GM18508 (cell line): ENCODE measurements around the gene PIGB.
A peak's percentile ranks its signal among the peaks of the same experiment; 100 is the strongest.
"Not testable (repeated sequence)": the region's sequence is repeated elsewhere in the genome, so short reads cannot be mapped to it uniquely, and the experiment has no call there.

Source experiments
- ATAC-seq: cut with Tn5 transposase; IDR thresholded peaks from one replicate; pipeline ENCODE4 v1.9.1; 2021; ENCODE audit warnings: moderate number of reproducible peaks; ENCODE audit not compliant: insufficient read depth, unreplicated experiment

The PIGB gene

DNA sequence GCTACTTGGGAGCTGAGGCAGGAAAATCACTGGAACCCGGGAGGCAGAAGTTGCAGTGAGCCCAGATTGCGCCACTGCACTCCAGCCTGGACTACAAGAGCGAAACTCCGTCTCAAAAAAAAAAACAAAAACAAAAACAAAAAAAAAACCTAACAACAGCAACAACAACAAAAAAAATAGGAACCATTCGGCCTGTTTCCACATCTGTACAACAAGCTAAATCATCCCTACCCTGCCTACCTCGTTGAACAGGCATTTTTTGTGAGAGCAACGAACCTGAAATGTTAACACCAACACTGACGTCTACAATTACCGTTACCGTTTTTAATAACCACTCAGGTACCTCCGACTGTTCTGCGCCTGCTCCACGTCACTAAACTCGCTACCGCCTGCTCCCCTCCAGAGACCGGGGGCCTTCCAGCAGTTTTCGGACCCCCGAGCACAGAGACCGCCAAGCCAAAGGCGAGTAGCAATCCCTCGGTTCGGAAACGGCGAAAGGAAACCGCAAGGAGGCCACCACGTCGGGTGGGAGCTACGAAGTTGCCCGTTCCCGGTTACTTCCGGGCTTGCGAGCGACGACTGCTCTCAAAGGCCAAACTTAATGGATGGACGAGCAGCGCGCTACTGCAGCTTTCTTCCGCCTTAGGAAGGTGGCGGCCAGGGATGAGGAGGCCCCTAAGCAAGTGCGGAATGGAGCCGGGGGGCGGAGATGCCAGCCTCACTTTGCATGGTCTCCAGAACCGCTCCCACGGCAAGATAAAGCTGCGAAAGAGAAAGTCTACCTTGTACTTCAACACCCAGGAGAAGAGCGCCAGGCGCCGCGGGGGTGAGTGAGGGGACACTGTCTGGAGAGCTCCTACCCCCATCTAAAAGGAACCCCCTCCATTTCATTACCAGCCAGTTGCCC lies at the start of gene PIGB, which contains the start of gene PIGBOS1:
TSS of gene PIGB (plus strand) at position 635 of the 907 bp plus-strand sequence. CDS start at position 664, 29 bp downstream.
TSS of gene PIGBOS1 (minus strand) at position 536 of the 907 bp plus-strand sequence. CDS start 1,331 bp downstream, outside the sequence.
- peak; percentile 78 for ATAC-seq

DNA sequence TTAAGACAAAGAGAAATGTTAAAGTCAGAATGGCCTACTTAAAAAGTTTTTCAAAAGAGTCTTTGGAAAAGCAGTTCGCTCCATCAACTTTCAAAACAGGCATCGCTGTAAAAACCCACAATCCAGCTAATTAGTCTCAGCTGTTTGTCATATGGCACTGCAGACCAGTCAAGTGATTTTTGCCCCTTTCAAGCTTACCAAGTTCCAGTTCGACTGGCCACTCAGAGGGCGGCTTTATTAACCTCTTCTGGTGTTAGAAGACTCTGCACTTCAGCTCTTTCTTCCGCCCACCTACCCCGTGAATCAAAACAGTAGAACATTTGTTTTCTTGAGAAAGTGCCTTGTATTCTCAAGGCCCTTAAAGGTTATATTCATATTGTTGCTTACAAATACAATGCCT lies 48.7 kb upstream of the PIGB start:
- ATAC-seq = no peak

DNA sequence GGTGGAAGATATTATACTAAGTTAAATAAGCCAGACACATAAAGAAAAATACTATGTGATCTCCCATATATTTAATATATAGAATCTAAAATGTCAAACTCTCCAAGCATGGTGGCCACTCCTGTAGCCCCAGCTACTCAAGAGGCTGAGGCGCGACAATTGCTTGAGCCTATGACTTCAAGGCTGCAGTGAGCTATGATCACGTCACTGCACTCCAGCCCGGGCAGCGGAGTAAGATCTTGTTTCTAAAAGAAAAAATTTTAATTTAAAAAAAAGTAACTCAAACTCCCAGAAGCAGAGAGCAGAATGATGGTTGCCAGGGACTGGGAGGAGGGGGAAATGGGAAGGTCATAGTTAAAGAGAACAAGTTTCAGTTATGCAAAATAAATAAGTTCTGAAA lies 42.7 kb upstream of the PIGB start:
- no peak for ATAC-seq

DNA sequence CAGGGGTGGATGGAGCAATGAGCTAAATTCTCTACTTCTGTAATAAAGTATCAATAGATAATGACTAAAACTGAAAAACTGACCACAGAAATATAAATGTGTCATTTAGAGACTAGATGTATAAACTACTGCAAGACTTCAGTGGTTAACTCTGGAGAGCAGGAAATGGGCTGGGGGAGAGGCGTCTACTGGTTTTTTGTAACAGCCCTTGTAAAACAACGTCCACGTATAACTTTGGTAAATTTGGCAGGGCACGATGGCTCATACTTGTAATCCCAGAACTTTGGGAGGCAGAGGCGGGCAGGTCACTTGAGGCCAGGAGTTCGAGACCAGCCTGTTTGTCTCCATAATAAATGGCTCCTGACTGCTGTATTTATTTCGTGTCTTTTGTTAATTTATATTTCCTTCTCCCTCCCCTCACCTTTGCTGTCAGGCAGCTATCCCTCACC lies 41.9 kb upstream of the PIGB start:
- ATAC-seq = peak; percentile 51

DNA sequence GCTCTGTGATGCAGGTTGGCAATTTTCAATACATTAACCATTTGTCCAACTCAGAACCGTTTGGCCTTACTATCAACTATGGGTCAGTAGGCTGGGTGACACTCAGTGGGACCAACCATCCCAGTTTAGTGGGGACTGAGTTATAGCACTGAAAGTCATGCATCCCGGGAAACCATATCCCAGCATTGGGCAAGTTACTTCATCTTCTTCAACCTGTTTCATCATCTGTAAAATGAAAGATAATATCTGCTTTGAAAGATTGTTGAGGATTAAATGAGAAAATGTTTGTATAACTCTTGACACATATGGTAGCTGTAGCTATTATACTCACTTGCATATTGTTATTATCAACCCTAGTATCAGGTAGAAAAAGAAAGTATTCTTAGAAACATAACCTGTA lies 41.3 kb upstream of the PIGB start:
- no peak for ATAC-seq

DNA sequence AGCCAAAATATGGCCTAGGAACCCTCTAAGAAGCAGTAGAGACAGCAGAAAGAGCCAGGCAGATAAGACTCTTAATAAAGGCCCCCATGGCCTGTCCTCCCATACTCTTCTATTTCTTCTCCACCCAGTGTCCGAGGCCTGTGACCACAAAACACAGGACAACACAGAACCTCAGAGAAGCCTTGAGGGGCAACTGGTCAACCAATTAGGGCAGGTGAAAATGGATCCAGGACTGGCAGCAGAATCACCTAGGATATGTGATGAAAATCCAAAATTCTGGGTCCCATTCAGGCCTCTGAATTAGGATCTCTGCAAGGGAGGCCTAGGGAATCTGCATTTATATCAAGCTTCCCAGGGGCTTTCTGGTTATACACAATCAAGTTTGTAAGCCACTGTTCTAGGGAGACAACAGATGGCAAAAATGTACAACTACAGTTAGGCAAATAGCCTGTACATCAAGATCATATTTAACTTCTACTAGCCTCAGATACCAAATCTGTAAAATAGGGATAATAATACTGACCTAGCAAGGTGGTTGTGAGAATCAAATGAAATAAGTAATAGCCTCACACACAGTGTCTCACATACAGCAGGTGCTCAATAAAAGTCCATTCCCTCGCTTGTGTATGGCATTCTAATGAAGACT lies 39.8 kb upstream of the PIGB start:
- ATAC-seq = no peak

DNA sequence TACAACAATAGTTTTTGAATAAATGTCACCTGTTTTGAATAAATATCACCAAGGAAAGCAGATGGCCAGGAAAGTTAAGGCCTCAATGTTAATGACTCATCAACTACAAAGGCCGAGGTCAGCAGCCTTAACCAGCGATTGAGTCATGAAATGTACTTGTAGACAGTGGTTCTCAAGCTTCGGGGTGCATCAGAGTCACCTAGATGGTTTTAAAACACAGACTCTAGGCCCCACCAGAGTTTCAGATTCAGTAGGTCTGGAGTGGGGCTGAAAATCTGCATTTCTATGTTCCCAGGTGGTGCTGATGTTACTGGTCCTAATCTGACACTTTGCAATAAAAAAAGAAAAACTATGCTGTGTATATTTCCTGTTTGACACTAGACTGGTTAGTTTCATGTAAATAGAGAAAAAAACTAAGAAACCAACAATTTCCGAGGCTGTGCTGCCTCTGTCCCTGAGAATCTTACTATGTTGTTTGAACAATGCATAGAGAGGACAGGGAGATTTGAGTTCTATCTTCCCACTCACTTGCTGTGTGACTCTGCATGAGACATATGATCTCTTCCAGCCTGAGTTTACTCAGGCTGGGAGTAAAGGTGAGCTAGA lies 39.2 kb upstream of the PIGB start:
- ATAC-seq = peak; percentile 65

DNA sequence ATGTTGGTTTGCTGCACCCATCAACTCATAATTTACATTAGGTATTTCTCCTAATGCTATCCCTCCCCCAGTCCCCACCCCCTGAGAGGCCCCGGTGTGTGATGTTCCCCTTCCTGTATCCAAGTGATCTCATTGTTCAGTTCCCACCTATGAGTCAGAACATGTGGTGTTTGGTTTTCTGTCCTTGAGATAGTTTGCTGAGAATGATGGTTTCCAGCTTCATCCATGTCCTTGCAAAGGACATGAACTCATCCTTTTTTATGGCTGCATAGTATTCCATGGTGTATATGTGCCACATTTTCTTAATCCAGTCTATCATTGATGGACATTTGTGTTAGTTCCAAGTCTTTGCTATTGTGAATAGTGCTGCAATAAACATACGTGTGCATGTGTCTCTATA lies 38.4 kb upstream of the PIGB start:
- not testable (repeated sequence) for ATAC-seq

DNA sequence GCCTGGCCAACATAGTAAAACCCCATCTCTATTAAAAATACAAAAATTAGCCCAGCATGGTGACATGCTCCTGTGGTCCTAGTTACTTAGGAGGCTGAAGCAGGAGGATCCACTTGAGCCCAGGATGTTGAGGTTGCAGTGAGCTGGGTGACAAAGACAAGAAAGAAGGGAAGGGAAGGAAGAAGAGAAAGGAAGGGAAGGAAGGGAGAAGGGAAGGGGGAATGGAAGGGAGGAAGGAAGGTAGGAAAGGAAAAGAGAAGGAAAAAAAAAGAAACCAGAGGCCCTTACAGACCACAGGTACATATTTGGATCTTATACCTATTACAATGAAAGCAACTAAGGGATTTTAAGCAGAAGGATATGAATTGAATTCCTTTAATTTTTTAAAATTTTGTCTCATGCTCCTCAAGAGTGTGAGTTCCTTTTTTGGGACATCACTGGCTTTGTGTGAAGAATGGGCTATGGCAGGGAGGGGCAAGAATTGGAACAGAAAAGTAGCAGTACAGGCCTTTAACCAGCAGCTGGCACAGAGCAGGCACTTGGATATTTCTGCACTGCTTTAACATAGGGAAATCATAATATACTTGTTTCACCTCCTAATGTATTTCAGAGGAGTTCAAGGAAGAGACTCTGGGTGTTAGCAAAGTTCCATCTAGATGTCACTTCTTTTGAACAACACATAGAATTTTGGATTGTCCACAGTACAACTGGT lies 37.3 kb upstream of the PIGB start:
- ATAC-seq = no peak

DNA sequence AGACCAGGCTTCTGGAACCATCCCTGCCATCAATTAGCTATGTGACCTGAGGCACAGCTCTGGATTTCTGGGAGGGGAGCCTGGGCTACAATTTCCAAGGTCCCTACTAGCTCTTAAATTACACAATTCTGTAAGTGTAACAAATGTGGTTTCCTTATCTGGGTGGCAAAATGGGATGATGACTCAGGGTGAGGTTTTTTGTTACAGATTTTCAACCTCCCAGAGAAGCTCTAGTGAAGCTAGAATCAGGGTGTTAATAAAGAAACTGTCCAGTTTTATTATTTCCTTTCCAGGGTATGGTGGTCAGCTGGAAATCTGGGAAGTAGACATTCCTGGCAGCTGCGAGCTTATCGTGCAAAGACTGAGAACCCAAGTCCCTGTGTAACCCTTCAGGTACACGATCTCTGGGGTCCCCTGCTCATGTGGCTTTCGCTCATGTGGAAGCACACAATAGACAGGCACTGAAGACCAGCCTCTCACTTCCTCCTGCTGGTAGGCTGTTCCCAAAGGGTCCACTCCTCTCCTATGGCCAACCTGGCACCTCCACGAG lies 36.7 kb upstream of the PIGB start:
- no peak for ATAC-seq

DNA sequence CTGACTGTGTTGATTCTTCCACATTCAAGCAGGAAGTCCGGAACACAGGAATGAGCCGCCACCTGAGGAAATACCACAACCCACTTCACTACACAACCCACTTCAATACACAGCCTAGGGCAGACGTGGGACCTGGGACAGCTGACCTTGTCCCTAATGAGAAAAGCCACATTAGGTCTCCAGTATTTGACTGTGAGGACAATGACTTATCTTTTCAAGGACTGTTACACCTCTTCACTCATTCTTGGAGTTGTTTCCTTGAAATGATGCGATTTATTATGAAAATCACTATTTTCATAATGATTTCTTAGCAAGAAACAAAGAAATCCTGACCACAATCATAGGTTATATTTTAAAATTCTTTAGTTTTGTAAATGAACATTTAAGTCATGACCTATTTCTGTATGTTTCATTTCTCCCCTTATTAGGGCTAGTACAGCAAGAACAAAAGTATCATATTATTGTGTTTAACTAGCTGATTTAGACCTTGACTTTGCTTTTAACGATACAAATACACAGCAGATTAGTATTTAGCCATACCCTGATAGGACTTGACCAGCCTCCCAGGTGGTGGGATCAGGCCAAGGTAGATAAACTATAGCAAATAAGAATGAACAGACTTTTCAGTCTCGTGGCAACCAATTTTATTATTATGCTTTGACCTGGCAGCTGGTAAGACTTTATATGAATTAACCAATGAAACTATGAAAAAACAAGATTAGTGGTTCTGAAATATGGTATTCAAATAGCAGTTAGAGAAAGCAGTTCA lies 35.5 kb upstream of the PIGB start:
- no peak for ATAC-seq

DNA sequence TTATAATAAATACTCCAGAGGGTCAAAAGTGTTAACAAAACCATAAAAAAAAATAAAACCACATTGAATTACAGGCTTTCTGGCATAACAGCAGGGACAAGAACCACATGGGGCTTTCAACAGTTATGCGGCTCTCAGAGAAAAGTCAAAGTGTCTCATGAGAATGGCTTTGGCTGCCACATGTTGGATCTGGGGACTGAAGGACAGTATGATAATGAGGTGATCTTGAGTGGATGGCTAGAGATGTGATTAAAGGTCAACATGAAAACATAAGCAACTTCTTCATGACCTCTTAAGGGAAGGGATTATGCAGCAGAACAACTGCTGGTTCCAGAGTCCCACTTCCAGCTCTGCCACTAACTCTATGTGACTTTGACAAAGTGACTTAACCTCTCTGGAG lies 34.6 kb upstream of the PIGB start:
- no peak for ATAC-seq

DNA sequence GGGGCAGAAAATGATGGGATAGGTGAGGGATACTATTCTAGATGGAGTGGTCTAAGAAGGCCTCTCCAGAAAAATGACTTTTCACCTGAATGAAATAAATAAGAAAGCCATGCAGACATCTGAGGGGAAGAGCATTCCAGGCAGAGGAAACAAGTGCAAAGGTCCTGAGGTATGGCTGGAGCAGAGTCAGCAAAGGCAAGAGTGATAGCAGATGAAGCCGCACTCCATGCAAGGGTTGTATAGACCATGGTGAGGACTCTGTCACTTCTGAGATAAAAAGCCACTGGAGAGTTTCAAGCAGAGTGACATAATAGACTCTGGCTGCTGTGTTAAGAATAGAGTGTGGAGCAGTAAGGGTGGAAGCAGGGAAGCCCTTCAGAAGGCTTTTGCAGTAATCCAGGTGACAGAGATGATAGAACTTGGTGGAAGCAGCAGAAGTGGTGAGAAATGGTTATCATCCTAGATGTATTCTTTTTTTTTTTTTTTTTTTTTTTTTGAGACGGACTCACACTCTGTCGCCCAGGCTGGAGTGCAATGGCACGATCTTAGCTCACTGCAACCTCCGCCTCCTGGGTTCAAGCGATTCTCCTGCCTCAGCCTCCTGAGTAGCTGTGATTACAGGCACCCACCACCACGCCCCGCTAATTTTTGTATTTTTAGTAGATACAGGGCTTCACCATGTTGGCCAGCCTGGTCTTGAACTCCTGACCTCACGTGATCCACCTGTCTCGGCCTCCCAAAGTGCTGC lies 32.4 kb upstream of the PIGB start:
- not testable (repeated sequence) for ATAC-seq

DNA sequence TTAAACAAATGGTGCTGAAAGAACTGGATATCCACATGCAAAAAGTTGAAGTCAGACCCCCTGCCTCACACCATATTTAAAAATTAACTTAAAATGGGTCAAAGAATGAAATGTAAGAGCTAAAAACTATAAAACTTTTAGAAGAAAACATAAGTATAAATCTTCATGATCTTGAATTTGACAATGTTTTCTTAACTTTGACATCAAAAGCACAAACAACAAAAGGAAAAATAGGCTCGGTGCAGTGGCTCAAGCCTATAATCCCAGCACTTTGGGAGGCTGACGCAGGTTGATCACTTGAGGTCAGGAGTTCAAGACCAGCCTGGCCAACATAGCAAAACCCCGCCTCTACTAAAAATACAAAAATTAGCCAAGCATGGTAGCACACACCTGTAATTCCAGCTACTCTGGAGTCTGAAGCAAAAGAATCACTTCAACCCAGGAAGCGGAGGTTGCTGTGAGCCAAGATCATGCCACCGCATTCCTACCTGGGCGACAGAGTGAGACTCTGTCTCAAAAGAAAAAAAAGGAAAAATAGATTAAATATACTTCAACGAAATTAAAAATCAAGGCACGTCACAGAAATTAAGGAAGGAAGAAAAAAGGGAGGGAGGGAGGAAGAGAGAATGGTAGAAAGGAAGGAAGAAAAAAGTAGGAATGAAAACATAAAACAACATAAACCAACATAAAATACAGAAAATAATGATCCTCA lies 30.9 kb upstream of the PIGB start:
- ATAC-seq = no peak

DNA sequence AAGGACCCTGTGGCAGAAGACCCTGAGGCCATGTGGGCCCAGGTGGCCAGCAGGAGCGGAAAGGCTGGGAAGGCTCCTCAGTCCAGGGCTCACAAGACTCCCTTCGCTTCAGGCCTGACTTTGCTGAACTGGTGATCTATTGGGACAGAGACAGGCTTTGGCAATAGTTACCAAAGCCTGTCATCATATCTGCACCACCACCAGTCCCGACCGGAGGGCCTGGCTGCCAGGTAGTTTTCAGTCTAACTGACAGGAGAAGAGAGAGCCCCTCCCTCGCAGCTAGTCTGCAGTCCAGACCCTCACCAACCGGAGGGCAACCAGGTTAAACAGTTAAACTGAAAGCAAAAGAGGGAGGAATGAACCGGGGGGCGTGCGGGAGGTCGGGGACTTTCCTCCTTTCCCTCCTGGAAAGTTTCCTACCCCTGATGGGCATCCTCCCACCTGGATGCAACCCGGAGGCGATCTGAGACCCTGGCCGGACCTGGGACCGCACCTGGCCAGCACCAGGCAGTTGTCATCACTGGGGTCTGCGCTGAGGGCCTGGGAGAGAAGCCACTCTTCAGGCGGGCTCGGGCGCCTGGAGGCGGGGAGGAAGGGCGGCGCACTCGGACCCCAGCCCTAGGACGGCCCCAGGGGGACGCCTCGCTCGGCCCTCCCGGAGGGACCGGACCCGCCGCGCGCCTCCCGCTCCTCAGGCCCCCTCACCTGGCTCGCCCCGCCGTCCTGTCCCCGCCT lies 29.8 kb upstream of the PIGB start:
- peak; percentile 15 for ATAC-seq

DNA sequence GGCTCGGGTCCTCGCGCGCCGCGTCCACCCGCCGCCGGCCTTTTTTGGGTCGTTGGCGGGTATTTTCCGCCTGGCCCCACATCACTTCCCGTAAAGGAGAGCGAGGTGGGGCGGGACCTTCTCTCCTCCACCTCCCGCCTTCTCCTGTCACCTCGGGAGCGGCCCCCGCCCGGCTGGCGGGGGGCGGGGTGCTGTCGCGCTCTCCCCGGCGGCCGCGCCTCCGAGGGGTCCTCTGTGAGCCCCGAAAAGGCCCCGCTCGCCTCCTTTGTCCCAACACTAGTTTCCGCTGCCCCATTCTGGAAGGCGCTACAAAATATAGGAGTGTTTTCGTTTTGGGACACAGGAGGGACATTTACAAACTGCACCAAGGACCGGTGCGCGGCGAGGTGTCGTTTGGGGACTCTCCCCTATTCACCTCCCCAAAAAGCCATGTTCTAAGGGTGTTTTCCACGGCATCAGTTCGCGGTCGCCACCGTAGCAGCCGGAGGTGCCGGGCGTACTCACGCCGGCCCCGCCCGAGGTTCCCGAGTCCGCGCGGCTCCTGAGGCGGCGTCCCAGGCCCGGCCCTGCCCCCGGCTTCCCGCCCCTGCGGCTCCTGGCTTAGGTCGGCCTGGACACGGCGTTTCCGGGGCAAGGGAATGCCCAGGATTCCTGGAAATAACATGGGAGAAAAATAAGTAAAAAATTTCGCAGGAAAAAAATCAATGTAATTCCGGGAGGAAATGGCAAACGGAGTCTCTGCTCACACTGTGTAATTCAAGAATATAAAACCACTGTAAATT lies 29.1 kb upstream of the PIGB start, which contains the start of gene RAB27A:
TSS of gene RAB27A (minus strand) at position 68 of the 782 bp plus-strand sequence. CDS start 54,879 bp downstream, outside the sequence.
- ATAC-seq = peak; percentile 39
